Fibroblast of pulmonary artery (primary cell): ENCODE data around the gene IFI27L2.
A peak's percentile ranks its signal among the peaks of the same experiment; 100 is the strongest.

Experiments
- DNase-seq: peaks from one replicate; pipeline ENCODE4 v3.0.0-alpha.2; 2010; ENCODE audit warnings: low read depth
- H3K4me3 ChIP-seq: replicated peaks from 2 replicates; pipeline ENCODE4 v1.5.1; 2011; ENCODE audit warnings: low read depth, mild to moderate bottlenecking, control low read depth, low read length, moderate library complexity
- TF ChIP-seq, protein P1 (sequence below): IDR thresholded peaks from 2 replicates; pipeline ENCODE4 v1.5.1; 2011; ENCODE audit warnings: mild to moderate bottlenecking, control low read depth, low read length, inconsistent platforms; ENCODE audit errors: missing control alignments

Gene IFI27L2

DNA sequence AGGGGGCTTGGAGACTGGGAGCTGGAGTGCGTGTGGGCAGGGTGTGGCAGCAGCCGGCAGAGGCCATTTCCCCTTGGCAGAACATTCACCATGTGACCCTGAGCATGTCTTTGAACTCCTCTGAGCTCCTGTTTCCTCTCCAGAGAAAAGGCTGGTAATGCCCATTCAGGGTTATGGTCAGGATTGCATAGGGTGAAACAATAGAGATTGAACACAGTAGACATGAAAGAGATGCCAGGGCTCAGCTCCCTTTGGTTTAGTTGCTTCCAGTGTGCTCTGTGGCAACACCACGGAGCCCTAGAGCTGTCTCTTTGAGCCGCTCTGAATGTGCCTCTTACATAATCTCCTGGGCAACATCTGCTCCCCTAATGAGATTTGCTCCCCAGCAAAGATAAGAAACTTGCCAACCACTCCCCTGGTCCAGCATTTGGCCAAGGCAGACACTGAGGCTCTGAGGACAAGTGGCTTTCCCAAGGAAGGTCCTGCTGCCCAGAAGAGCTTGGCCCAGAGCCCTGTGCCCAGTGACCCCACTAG lies 14.3 kb downstream of the IFI27L2 start:
- DNase-seq: no peak
- H3K4me3 ChIP-seq: no peak overlapping the region
- TF ChIP-seq, protein P1, sequence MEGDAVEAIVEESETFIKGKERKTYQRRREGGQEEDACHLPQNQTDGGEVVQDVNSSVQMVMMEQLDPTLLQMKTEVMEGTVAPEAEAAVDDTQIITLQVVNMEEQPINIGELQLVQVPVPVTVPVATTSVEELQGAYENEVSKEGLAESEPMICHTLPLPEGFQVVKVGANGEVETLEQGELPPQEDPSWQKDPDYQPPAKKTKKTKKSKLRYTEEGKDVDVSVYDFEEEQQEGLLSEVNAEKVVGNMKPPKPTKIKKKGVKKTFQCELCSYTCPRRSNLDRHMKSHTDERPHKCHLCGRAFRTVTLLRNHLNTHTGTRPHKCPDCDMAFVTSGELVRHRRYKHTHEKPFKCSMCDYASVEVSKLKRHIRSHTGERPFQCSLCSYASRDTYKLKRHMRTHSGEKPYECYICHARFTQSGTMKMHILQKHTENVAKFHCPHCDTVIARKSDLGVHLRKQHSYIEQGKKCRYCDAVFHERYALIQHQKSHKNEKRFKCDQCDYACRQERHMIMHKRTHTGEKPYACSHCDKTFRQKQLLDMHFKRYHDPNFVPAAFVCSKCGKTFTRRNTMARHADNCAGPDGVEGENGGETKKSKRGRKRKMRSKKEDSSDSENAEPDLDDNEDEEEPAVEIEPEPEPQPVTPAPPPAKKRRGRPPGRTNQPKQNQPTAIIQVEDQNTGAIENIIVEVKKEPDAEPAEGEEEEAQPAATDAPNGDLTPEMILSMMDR: no peak

GRCh38 chr14:94114589-94115057 lies 14.8 kb downstream of the IFI27L2 start:
- DNase-seq: no peak
- TF ChIP-seq, protein P1: no peak
- H3K4me3 ChIP-seq: no peak overlapping the region

GRCh38 chr14:94113908-94114588 lies 15.4 kb downstream of the IFI27L2 start:
- no peak overlapping the region for H3K4me3 ChIP-seq
- TF ChIP-seq, protein P1: no peak
- DNase-seq: no peak

DNA sequence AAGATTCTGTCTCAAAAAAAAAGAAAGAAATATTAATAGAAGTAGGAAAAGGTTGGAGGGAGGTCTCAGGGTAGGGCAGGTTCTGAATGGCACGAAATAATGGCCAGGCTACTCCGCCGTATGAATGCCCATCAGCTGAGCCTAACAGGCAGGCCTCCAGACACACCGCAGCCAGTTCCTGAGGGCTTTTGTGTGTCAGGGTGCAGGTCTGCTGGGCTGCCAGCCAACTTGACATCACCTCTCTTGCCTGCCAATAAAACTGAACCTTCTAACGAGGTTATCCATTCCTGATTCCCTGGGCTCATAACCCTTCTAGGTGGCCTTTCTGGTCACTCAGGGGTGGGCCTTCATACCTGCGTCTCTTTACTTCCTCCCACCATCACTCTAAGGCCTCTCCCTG lies 15.9 kb downstream of the IFI27L2 start:
- TF ChIP-seq, protein P1: no peak
- no peak overlapping the region for H3K4me3 ChIP-seq
- DNase-seq: peak; percentile 29

- no peak for DNase-seq
- TF ChIP-seq, protein P1: no peak
These were observed 16.3 kb downstream of the IFI27L2 start for GRCh38 chr14:94113073-94113472.

DNA sequence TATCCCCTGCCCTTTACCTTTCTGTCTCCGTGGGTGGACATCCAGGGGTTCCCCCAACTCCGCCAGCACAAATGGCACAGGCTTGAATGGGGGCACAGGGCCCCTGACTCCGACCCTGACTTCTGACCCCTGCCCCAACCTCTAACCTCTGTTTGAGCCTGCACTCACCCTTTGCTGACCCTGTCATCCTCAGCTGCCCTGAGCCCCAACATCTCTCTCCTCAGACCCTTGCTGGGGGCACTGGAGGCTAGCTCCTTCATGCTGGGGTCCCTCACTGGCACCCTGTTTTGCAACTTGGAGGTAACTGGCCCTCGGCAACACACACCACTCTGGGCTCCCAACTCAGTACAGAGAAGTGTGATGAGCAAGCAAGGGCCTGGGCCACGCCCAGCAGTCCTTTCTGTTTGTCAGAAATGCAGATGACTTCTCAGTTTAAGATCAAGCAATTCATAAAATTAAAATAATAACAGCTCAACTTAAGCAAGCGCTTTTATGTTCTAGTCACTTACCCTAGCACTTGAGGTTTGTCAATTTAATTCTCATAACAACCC lies 16.8 kb downstream of the IFI27L2 start:
- no peak for DNase-seq
- no peak overlapping the region for H3K4me3 ChIP-seq
- TF ChIP-seq, protein P1: no peak

More at GRCh38 chr14:94113073-94113472, 16.3 kb downstream of the IFI27L2 start:
- H3K4me3 ChIP-seq: no peak overlapping the region
